Measurements from ENCODE around the gene SAMSN1.

SAMSN1 gene

DNA sequence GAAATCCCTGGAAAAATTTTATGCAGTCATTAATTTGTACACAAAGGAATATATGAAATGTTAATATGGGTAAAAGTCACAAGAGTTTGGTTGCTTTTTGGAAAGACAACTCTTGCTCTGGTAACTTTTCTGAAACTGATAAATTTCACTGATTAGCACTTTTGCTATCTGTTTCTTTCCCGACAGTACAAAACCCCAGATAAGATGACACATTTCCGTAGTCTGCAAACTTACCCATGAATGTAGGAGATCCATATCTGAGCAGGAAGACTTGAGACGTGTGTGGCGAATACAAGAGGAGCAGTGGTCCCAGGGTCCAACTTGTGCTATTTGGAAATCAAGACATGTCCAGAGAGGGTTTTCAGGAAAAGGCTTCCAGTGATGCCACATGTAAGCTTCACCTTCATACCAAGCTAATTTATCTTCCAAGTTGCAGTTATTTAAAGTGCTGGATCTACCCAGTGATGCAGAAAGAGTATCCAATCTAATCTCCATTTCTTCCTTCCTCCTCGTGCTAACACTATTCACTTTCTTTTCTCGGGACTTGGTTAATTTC lies 35.9 kb upstream of the SAMSN1 start:
- H3K27ac ChIP-seq, result no peak overlapping the region
- TF ChIP-seq CTCF (conservative IDR thresholded peaks at IDR 0.05) (no peak), ZFX (IDR thresholded peaks at IDR 0.05) (no peak)

DNA sequence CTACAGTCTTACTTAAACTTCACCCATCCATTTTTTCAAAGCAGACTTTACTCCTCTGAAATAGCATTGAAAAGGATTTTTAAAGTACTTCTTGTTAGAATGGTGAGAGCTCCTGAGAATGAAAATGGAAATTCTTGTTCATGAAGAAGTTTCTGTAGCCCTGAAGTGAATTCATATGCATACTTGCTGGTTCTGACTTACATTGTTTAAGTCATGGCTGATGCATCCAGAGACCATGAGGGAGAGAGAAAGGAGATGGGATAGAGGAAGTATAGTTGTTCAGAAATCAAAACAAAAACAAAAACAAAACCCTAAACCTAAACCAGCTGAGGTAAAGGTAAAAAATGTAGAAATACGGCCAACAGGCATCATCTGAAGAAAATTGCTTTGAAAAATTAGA lies 27.1 kb upstream of the SAMSN1 start:
- TF ChIP-seq ZFX (IDR thresholded peaks at IDR 0.05) (no peak), CTCF (conservative IDR thresholded peaks at IDR 0.05) (no peak)
- no peak overlapping the region for H3K27ac ChIP-seq

DNA sequence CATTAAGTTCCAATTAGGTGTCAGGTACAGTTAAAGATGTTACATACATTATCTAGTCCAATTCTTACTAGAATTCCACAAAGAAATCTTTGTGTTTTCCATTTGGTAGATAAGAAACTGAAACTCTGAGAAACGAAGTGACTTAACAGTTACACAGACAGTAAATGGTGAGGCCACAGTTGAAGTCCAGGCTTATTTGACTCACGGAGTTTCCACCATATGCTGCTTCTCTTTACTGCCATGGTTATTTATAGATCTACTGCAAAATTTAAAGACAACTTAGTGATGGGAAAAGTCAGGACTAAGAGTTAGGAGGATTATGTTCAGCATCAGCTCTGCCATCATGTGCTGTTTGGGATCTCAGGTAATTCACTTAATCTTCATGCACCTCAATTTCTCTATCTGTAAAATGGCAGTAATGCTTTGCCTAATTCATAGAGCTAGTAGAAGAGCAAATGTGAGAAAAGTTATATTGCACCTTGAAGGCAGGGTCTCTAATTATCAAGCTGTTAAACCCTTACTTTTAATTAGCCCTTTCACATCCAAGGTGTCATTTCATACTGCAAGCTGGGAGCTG lies 26.2 kb upstream of the SAMSN1 start:
- no peak for TF ChIP-seq CTCF (conservative IDR thresholded peaks at IDR 0.05)
- TF ChIP-seq ZFX (IDR thresholded peaks at IDR 0.05), result no peak
- H3K27ac ChIP-seq, result no peak overlapping the region

GRCh38 chr21:14569868-14570267 lies 23.8 kb upstream of the SAMSN1 start:
- H3K27ac ChIP-seq, result no peak overlapping the region
- no peak for TF ChIP-seq ZFX (IDR thresholded peaks at IDR 0.05)
- TF ChIP-seq CTCF (conservative IDR thresholded peaks at IDR 0.05), result no peak

DNA sequence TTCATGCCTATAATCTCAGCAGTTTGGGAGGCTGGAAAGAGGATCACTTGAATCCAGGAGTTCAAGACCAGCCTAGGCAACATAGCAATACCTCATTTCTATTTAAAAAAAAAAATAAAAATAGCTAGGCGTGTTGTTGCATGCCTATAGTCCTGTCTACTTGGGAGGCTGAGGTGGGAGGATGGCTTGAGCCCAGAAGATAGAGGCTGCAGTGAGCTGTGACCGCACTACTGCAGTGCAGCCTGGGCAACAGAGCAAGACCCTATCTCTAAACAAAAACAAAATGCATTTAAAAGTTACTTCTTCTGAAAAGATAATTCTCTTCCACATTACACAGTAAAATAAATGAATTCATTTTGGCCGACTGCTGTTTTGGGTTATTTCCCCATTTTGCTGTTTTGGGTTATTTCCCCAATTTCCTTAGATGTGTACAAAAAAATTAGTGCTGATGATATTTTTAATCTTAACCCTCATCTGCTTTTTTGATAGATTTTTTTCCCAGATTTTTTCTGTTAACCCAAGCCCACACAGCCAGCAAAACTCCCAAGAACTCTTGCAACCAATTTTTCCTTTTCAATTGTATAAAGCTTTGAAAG lies 23.0 kb upstream of the SAMSN1 start:
- H3K27ac ChIP-seq, result no peak overlapping the region
- TF ChIP-seq CTCF (conservative IDR thresholded peaks at IDR 0.05) (no peak), ZFX (IDR thresholded peaks at IDR 0.05) (no peak)

DNA sequence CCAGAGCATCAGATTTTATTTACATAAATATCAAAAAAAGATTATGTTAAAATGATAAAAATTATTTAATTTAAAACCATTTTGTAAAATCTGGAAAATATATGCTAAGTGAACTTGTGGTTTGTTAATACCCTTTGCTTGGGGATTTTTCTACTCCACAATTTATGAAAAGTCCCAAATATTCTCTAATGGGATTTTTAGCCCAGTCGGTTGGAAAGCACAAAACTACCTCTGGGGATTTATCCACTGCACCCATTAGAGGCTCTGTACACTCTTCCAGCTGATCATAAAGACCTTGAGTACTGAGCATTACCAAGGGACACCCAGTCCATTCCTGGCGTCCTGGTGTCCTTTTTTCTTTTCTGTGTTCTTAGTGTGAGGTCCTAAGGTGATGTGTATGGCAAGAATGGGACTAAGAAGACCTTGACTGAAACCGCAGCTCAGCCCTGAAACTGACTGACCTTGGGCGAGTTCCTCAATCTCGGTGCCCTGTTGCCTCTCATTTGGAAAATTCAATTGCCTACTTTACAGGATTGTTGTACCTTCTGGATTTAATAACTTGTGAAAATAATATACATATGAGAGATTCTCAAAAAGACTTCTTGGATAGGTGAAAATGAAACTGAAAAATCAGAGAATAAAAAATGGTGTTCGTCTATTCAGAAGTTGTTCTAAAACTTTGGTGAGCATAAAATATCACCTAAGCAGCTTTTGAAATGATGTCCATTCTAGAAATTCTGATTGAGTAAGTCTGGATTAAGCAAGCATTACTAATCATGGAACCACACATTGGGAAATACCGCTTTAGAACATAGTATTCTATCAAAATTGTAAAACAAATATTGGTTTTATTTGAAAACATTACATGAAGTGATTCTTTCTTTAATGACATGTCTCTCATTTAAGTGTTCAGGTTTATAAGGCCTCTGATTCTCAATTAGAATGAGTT lies 21.5 kb upstream of the SAMSN1 start:
- no peak overlapping the region for H3K27ac ChIP-seq
- TF ChIP-seq CTCF (conservative IDR thresholded peaks at IDR 0.05) (no peak), ZFX (IDR thresholded peaks at IDR 0.05) (no peak)

DNA sequence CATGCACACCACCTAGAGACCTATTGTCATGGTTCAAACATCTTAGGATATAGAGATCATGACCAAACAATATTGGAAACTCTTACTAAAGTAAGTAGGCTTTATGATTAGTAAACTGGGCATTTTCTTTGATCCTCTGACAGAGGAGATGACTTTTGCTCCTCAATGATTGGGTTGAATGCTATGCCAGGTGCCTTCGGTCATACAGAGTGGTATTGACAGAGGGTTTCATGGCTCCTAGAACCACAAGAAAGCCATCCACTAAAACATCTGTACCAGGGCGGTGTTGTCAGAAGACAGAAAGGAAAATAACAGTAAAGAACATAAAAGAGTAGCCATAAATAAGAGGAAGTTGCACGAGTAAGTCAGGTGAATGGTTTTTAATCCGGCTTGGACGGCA lies 20.8 kb upstream of the SAMSN1 start:
- no peak overlapping the region for H3K27ac ChIP-seq
- TF ChIP-seq ZFX (IDR thresholded peaks at IDR 0.05) (no peak), CTCF (conservative IDR thresholded peaks at IDR 0.05) (no peak)

Measured in C4-2B (cell line).